ENCODE measurements around the gene FBXL4.

GRCh38 chr6:98844244-98845210 is 103.2 kb downstream of the FBXL4 start:
- TF ChIP-seq RAD21 (IDR thresholded peaks at IDR 0.05; ENCODE audit: insufficient read depth, low read depth, low read length), result no peak
- no peak for TF ChIP-seq ZNF274 (IDR thresholded peaks at IDR 0.05; ENCODE audit: insufficient read depth, insufficient read length)
- TF ChIP-seq POLR2AphosphoS5 (IDR thresholded peaks at IDR 0.05; ENCODE audit: low read length), result no peak
- no peak for TF ChIP-seq NBN (IDR thresholded peaks at IDR 0.05)
- TF ChIP-seq ESRRA (IDR thresholded peaks at IDR 0.05; ENCODE audit: low read length), result no peak
- no peak for TF ChIP-seq ZNF24 (IDR thresholded peaks at IDR 0.05)
- TF ChIP-seq USF2 (IDR thresholded peaks at IDR 0.05; ENCODE audit: borderline replicate concordance, low read depth, low read length), result no peak
- TF ChIP-seq SIX5 (IDR thresholded peaks at IDR 0.05; ENCODE audit: low read depth, low read length, severe bottlenecking), result no peak
- no peak for TF ChIP-seq HDAC2 (IDR thresholded peaks at IDR 0.05)
